D721Med (cell line): ENCODE data around the gene DDX54.
"Not testable (repeated sequence)": the region's sequence is repeated elsewhere in the genome, so short reads cannot be mapped to it uniquely, and the experiment has no call there.

Experiments used
- DNase-seq: peaks from one replicate; pipeline ENCODE4 v3.0.0; 2011; ENCODE audit warnings: low spot score; ENCODE audit not compliant: insufficient read length
- FAIRE-seq: peaks from 2 replicates; lab custom pipeline; 2011; peaks lifted over from hg19 to GRCh38; lab: Jason Lieb, UNC
- TF ChIP-seq, protein P1 (sequence below): IDR thresholded peaks from 2 replicates; pipeline ENCODE4 v1.5.1; 2012; ENCODE audit warnings: mild to moderate bottlenecking, control low read depth; ENCODE audit not compliant: insufficient read depth; ENCODE audit errors: missing control alignments

DDX54 gene

GRCh38 chr12:113214895-113215400 lies 29.7 kb upstream of the DDX54 start:
- no peak for DNase-seq
- no peak for FAIRE-seq
- TF ChIP-seq, protein P1, sequence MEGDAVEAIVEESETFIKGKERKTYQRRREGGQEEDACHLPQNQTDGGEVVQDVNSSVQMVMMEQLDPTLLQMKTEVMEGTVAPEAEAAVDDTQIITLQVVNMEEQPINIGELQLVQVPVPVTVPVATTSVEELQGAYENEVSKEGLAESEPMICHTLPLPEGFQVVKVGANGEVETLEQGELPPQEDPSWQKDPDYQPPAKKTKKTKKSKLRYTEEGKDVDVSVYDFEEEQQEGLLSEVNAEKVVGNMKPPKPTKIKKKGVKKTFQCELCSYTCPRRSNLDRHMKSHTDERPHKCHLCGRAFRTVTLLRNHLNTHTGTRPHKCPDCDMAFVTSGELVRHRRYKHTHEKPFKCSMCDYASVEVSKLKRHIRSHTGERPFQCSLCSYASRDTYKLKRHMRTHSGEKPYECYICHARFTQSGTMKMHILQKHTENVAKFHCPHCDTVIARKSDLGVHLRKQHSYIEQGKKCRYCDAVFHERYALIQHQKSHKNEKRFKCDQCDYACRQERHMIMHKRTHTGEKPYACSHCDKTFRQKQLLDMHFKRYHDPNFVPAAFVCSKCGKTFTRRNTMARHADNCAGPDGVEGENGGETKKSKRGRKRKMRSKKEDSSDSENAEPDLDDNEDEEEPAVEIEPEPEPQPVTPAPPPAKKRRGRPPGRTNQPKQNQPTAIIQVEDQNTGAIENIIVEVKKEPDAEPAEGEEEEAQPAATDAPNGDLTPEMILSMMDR = no peak

- DNase-seq = no peak
- no peak for FAIRE-seq
- TF ChIP-seq, protein P1 = no peak
These were observed 25.9 kb upstream of the DDX54 start for GRCh38 chr12:113211160-113211559.

GRCh38 chr12:113208041-113208934 lies 23.0 kb upstream of the DDX54 start:
- TF ChIP-seq, protein P1 = no peak
- FAIRE-seq = no peak
- no peak for DNase-seq

DNA sequence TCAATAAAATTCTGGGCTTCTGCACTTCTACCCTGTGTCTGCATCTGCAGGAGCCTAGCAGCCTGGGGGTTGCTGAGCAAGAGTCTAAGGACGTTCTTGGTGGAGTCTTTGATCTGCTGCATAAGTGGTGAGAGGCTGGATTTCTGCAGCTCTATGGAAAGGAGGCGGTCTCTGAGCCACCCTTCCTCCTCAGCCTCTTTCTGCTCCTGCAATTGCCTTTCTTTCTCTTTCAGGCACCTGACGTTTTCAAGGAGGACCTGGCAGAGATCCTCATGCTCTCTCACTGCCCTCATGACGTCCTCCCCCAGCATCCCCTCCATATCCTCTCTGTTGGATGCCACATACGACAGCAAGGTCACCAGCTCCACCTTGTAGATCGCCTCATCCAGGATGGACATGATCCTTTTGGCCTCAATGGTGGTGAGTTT lies 22.3 kb upstream of the DDX54 start:
- DNase-seq = no peak
- FAIRE-seq = no peak
- TF ChIP-seq, protein P1 = no peak

DNA sequence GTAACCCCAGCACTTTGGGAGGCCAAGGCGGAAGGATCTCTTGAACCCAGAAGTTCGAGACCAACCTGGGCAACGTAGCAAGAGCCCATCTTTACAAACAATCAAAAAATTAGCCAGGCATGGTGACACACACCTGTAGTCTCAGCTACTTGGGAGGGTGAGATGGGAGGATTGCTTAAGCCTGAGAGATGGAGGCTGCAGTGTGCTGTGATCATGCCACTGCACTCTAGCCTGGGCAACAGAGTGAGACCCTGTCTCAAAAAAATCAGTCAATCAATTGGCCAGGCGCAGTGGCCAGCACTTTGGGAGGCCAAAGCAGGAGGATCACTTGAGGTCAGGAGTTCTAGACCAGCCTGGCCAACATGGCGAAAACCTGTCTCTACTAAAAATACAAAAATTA lies 21.5 kb upstream of the DDX54 start:
- DNase-seq, FAIRE-seq: not testable (repeated sequence)

DNA sequence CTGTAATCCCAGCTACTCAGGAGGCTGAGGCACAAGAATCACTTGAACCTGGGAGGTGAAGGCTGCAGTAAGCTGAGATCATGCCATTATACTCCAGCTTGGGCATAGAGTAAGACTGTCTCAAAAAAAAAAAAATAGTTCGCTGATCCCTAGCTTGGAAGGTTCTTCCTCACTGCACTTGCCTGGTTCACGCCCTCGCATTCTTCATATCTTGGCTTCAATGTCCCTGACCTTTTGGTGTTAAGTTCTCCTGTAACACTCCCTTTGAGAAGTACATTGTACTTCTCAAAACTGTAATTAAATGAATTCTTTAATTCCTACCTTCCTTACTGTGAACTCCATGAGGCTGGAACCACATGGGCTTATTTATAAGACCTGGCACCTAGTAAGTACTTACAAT lies 19.5 kb upstream of the DDX54 start:
- TF ChIP-seq, protein P1 = no peak
- no peak for DNase-seq
- no peak for FAIRE-seq

DNA sequence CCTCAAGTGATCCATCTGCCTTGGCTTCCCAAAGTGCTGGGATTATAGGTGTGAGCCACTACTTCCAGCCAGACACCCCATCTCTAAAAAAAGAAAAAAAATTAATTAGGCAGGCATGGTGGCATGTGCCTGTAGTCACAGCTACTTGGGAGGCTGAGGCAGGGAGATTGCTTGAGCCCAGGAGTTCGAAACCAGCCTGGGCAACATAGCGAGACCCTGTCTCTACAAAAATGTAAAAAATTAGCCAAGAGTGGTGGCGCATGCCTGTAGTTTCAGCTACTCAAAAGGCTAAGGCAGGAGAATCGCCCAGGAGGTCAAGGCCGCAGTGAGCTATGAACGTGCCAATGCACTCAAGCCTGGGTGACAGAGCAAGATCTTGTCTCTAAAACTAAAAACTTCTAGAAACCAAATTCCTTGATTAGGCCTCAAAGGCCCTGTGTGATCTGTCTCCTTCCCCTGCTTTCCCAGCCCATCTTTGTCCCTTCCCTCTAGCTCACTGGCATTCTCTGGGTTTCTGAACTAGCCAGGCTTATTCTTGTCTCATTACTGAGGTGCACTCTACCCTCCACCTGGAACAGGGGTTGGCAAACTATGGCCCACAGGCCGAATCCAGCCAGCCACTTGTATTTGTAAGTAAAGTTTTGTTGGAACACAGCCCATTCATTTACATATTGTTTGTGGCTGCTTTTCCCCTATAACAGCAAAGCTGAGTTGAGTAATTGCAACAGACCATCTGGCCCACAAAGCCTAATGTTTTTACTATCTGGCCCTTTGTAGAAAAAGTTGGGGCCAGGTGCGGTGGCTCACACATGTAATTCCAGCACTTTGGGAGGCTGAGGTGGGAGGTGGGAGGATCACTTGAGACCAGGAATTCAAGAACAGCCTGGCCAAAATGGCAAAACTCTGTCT lies 18.8 kb upstream of the DDX54 start:
- FAIRE-seq = no peak
- TF ChIP-seq, protein P1 = no peak
- no peak for DNase-seq
